Karpas-422 (cell line): Measurements from ENCODE around the gene DMAC2L. TPM values are rescaled to one million over a fixed set of nuclear protein-coding genes. Genes with fewer than 3 reads are reported as not detected.
"Not testable (repeated sequence)": the region's sequence is repeated elsewhere in the genome, so short reads cannot be mapped to it uniquely, and the experiment has no call there.

Experiments used
- DNase-seq: peaks from one replicate; pipeline ENCODE4 v3.0.0-alpha.2; 2015
- H2AFZ ChIP-seq: fragments of 200-600 bp; sonication (generic); 2 replicates; pipeline ENCODE4 v1.6.1; 2014; ENCODE audit warnings: antibody characterized with exemption, low read length, mixed read lengths
- H3K27ac ChIP-seq: fragments of 200-600 bp; sonication (generic); 2 replicates; pipeline ENCODE4 v1.5.1; 2014; ENCODE audit warnings: mild to moderate bottlenecking, low read length, moderate library complexity
- H3K27me3 ChIP-seq: fragments of 200-600 bp; sonication (generic); 2 replicates; pipeline ENCODE4 v1.6.1; 2014; ENCODE audit warnings: low read length, mixed read lengths
- H3K36me3 ChIP-seq: fragments of 200-600 bp; sonication (generic); 2 replicates; pipeline ENCODE4 v1.6.1; 2014; ENCODE audit warnings: low read length, mixed read lengths; ENCODE audit not compliant: insufficient read depth
- H3K4me1 ChIP-seq: fragments of 200-600 bp; sonication (generic); 2 replicates; pipeline ENCODE4 v1.6.1; 2014; ENCODE audit warnings: mild to moderate bottlenecking, low read length, mixed read lengths
- H3K4me2 ChIP-seq: fragments of 200-600 bp; sonication (generic); 2 replicates; pipeline ENCODE4 v1.6.1; 2014; ENCODE audit warnings: low read length, low read depth, mild to moderate bottlenecking; ENCODE audit not compliant: poor library complexity, severe bottlenecking
- H3K4me3 ChIP-seq: fragments of 200-600 bp; sonication (generic); 2 replicates; pipeline ENCODE4 v1.5.1; 2014; ENCODE audit warnings: mild to moderate bottlenecking, antibody characterized with exemption, low read length, mixed read lengths
- H3K79me2 ChIP-seq: fragments of 200-600 bp; sonication (generic); 2 replicates; pipeline ENCODE4 v1.6.1; 2014; ENCODE audit warnings: mild to moderate bottlenecking, low read length, mixed read lengths
- H3K9ac ChIP-seq: fragments of 200-600 bp; sonication (generic); 2 replicates; pipeline ENCODE4 v1.6.0; 2014; ENCODE audit warnings: low read length
- H3K9me2 ChIP-seq: fragments of 200-600 bp; sonication (generic), shearing (Covaris generic); replicated peaks from 2 replicates; pipeline ENCODE4 v1.6.0; 2014; ENCODE audit warnings: mild to moderate bottlenecking, low read length, moderate library complexity; ENCODE audit not compliant: insufficient read depth
- H3K9me3 ChIP-seq: fragments of 300-700, 200-600 bp; sonication (generic); 2 replicates; pipeline ENCODE4 v1.6.1; 2014; ENCODE audit warnings: low read length, mixed read lengths
- H4K20me1 ChIP-seq: fragments of 200-600 bp; sonication (generic); 2 replicates; pipeline ENCODE4 v1.6.1; 2014; ENCODE audit warnings: mild to moderate bottlenecking, antibody characterized with exemption, low read length, low read depth; ENCODE audit not compliant: insufficient read depth
- total RNA-seq: library from RNA; depleted of rRNA; stranded (reverse); fragments of >200 nt; shearing (Covaris generic); gene quantifications from 2 replicates; pipeline ENCODE4 v1.2.3, GENCODE V29; 2014; ENCODE audit warnings: low replicate concordance

DMAC2L gene
- total RNA-seq, 1 experiment from 2014 or later = 38.6 TPM

- Histone ChIP-seq H3K4me1 (peaks cover 19% of the 10 kb centered on the region), H4K20me1 (no peaks in the 10 kb centered on the region), H3K9me2 (no peaks in the 10 kb centered on the region), H2AFZ (no peak overlapping the region), H3K9ac (no peak overlapping the region), H3K36me3 (no peaks in the 10 kb centered on the region), H3K27ac (no peak overlapping the region), H3K4me3 (no peak overlapping the region), H3K79me2 (no peaks in the 10 kb centered on the region), H3K27me3 (no peaks in the 10 kb centered on the region), H3K4me2 (no peak overlapping the region), H3K9me3 (no peaks in the 10 kb centered on the region)
- DNase-seq = no peak
Measured at GRCh38 chr14:50353126-50353525, 41.0 kb downstream of the DMAC2L start.

GRCh38 chr14:50354527-50354926, 42.4 kb downstream of the DMAC2L start:
- Histone ChIP-seq H3K9ac (no peak overlapping the region), H3K9me2 (no peaks in the 10 kb centered on the region), H2AFZ (no peak overlapping the region), H3K36me3 (no peaks in the 10 kb centered on the region), H3K27me3 (no peaks in the 10 kb centered on the region), H3K4me3 (no peak overlapping the region), H3K79me2 (no peaks in the 10 kb centered on the region), H4K20me1 (no peaks in the 10 kb centered on the region), H3K4me1 (peaks cover 19% of the 10 kb centered on the region), H3K27ac (no peak overlapping the region), H3K4me2 (no peak overlapping the region), H3K9me3 (no peaks in the 10 kb centered on the region)
- no peak for DNase-seq

GRCh38 chr14:50355692-50356091, 43.6 kb downstream of the DMAC2L start:
- no peaks in the 10 kb centered on the region for H3K79me2 ChIP-seq
- H3K36me3 ChIP-seq = no peaks in the 10 kb centered on the region
- no peak overlapping the region for H2AFZ ChIP-seq
- H4K20me1 ChIP-seq = no peaks in the 10 kb centered on the region
- no peak overlapping the region for H3K4me3 ChIP-seq
- H3K9me3 ChIP-seq = no peaks in the 10 kb centered on the region
- H3K4me2 ChIP-seq = no peak overlapping the region
- H3K4me1 ChIP-seq = peaks cover 19% of the 10 kb centered on the region
- no peaks in the 10 kb centered on the region for H3K9me2 ChIP-seq
- DNase-seq = no peak
- H3K27ac ChIP-seq = no peak overlapping the region
- no peak overlapping the region for H3K9ac ChIP-seq
- no peaks in the 10 kb centered on the region for H3K27me3 ChIP-seq

- H3K36me3 ChIP-seq, H3K4me3 ChIP-seq, H3K9ac ChIP-seq, H3K79me2 ChIP-seq, H4K20me1 ChIP-seq, H3K9me3 ChIP-seq, H3K9me2 ChIP-seq, H3K27ac ChIP-seq, H3K4me2 ChIP-seq, H3K27me3 ChIP-seq, DNase-seq, H2AFZ ChIP-seq: not testable (repeated sequence)
- H3K4me1 ChIP-seq = peaks cover 18% of the 10 kb centered on the region
Measured at GRCh38 chr14:50356283-50356682, 44.2 kb downstream of the DMAC2L start.

GRCh38 chr14:50357124-50357523, 45.0 kb downstream of the DMAC2L start:
- no peaks in the 10 kb centered on the region for H3K27me3 ChIP-seq
- H3K4me1 ChIP-seq = peaks cover 10% of the 10 kb centered on the region
- no peaks in the 10 kb centered on the region for H3K9me3 ChIP-seq
- no peak overlapping the region for H3K4me3 ChIP-seq
- DNase-seq = no peak
- no peak overlapping the region for H3K4me2 ChIP-seq
- no peak overlapping the region for H2AFZ ChIP-seq
- H3K9me2 ChIP-seq = no peaks in the 10 kb centered on the region
- H3K79me2 ChIP-seq = no peaks in the 10 kb centered on the region
- H4K20me1 ChIP-seq = no peaks in the 10 kb centered on the region
- H3K27ac ChIP-seq = no peak overlapping the region
- no peak overlapping the region for H3K9ac ChIP-seq
- H3K36me3 ChIP-seq = no peaks in the 10 kb centered on the region

GRCh38 chr14:50357753-50358395, 45.8 kb downstream of the DMAC2L start:
- H3K4me3 ChIP-seq = no peak overlapping the region
- no peak overlapping the region for H3K27ac ChIP-seq
- H2AFZ ChIP-seq = no peak overlapping the region
- no peak overlapping the region for H3K4me2 ChIP-seq
- H3K9me2 ChIP-seq = no peaks in the 10 kb centered on the region
- no peaks in the 10 kb centered on the region for H3K27me3 ChIP-seq
- H3K9me3 ChIP-seq = no peaks in the 10 kb centered on the region
- no peak for DNase-seq
- no peak overlapping the region for H3K9ac ChIP-seq
- H3K36me3 ChIP-seq = no peaks in the 10 kb centered on the region
- H3K4me1 ChIP-seq = peaks cover 3% of the 10 kb centered on the region; the same call in 1 of the 2 replicates
- H3K79me2 ChIP-seq = no peaks in the 10 kb centered on the region
- no peaks in the 10 kb centered on the region for H4K20me1 ChIP-seq

- H3K36me3 ChIP-seq = no peaks in the 10 kb centered on the region
- no peaks in the 10 kb centered on the region for H3K9me2 ChIP-seq
- H3K27ac ChIP-seq = no peak overlapping the region
- no peaks in the 10 kb centered on the region for H3K79me2 ChIP-seq
- no peak for DNase-seq
- no peak overlapping the region for H2AFZ ChIP-seq
- H3K9ac ChIP-seq = no peak overlapping the region
- peaks cover 18% of the 10 kb centered on the region for H3K4me1 ChIP-seq
- H3K27me3 ChIP-seq = no peaks in the 10 kb centered on the region
- H3K4me2 ChIP-seq = no peak overlapping the region
- H4K20me1 ChIP-seq = no peaks in the 10 kb centered on the region
- H3K9me3 ChIP-seq = no peaks in the 10 kb centered on the region
- no peak overlapping the region for H3K4me3 ChIP-seq
Measured at GRCh38 chr14:50359631-50360030, 47.5 kb downstream of the DMAC2L start.

- no peaks in the 10 kb centered on the region for H4K20me1 ChIP-seq
- H3K4me1 ChIP-seq = peaks cover 23% of the 10 kb centered on the region
- H3K4me2 ChIP-seq = no peak overlapping the region
- H3K27ac ChIP-seq = no peak overlapping the region
- no peaks in the 10 kb centered on the region for H3K27me3 ChIP-seq
- no peak for DNase-seq
- no peak overlapping the region for H2AFZ ChIP-seq
- H3K4me3 ChIP-seq = no peak overlapping the region
- no peak overlapping the region for H3K9ac ChIP-seq
- H3K36me3 ChIP-seq = no peaks in the 10 kb centered on the region
- no peaks in the 10 kb centered on the region for H3K79me2 ChIP-seq
- no peaks in the 10 kb centered on the region for H3K9me2 ChIP-seq
- no peaks in the 10 kb centered on the region for H3K9me3 ChIP-seq
Measured at GRCh38 chr14:50360093-50360492, 48.0 kb downstream of the DMAC2L start.
